HEK293T (cell line): ENCODE results near the gene CD4.

Source experiments
- BHLHE40 ChIP-seq: fragments of 450-650 bp; IDR thresholded peaks from 2 replicates; pipeline ENCODE4 v1.6.1; 2016; ENCODE audit warnings: mild to moderate bottlenecking, moderate library complexity, borderline replicate concordance
- FOXA1 ChIP-seq: fragments of 450-650 bp; IDR thresholded peaks from 2 replicates; pipeline ENCODE4 v1.6.1; 2016; ENCODE audit warnings: mild to moderate bottlenecking
- L3MBTL2 ChIP-seq: fragments of 450-650 bp; conservative IDR thresholded peaks from 2 replicates; pipeline ENCODE4 v1.6.1; 2016; ENCODE audit warnings: mild to moderate bottlenecking
- ZNF384 ChIP-seq: fragments of 450-650 bp; IDR thresholded peaks from 2 replicates; pipeline ENCODE4 v1.6.1; 2016

GRCh38 chr12:6810758-6811157 is 21.4 kb downstream of the CD4 start:
- TF ChIP-seq BHLHE40 (no peak), L3MBTL2 (no peak), FOXA1 (no peak), ZNF384 (no peak)
